KOPT-K1 (cell line): ENCODE results near the gene TIMMDC1.
"Not testable (repeated sequence)": the region's sequence is repeated elsewhere in the genome, so short reads cannot be mapped to it uniquely, and the experiment has no call there.

Experiments used
- H3K27ac ChIP-seq: fragments of 200-600 bp; sonication (generic); 2 replicates; pipeline ENCODE4 v1.5.1; 2016; ENCODE audit warnings: antibody characterized with exemption, mild to moderate bottlenecking, low read depth, low read length; ENCODE audit not compliant: poor library complexity, severe bottlenecking
- H3K36me3 ChIP-seq: fragments of 200-600 bp; sonication (generic); 2 replicates; pipeline ENCODE4 v1.5.1; 2017; ENCODE audit warnings: antibody characterized with exemption, mild to moderate bottlenecking, low read length, moderate library complexity; ENCODE audit not compliant: insufficient read depth
- H3K9me3 ChIP-seq: fragments of 200-600 bp; sonication (generic); 2 replicates; pipeline ENCODE4 v1.5.1; 2017; ENCODE audit warnings: antibody characterized with exemption, low read length, mild to moderate bottlenecking; ENCODE audit not compliant: insufficient read depth, poor library complexity, severe bottlenecking

Gene TIMMDC1

GRCh38 chr3:119557877-119558269 lies 59.5 kb downstream of the TIMMDC1 start:
- H3K27ac ChIP-seq: no peak overlapping the region
- no peaks in the 10 kb centered on the region for H3K36me3 ChIP-seq
- H3K9me3 ChIP-seq: no peaks in the 10 kb centered on the region

- Histone ChIP-seq H3K27ac (no peak overlapping the region), H3K36me3 (no peaks in the 10 kb centered on the region), H3K9me3 (no peaks in the 10 kb centered on the region)
These were observed 60.4 kb downstream of the TIMMDC1 start for GRCh38 chr3:119558626-119559317.

GRCh38 chr3:119559441-119559963 lies 61.2 kb downstream of the TIMMDC1 start, which contains the start of gene CD80:
CD80 (minus strand) TSS chr3:119559614; CDS start chr3:119557728, 1,886 bp downstream.
- Histone ChIP-seq H3K36me3 (no peaks in the 10 kb centered on the region), H3K27ac (no peak within 1 kb of the TSS), H3K9me3 (no peaks in the 10 kb centered on the region)

GRCh38 chr3:119560160-119560559 lies 61.8 kb downstream of the TIMMDC1 start:
- Histone ChIP-seq H3K27ac (no peak overlapping the region), H3K9me3 (no peaks in the 10 kb centered on the region), H3K36me3 (no peaks in the 10 kb centered on the region)

- no peak overlapping the region for H3K27ac ChIP-seq
- no peaks in the 10 kb centered on the region for H3K9me3 ChIP-seq
- no peaks in the 10 kb centered on the region for H3K36me3 ChIP-seq
These were observed 64.1 kb downstream of the TIMMDC1 start for GRCh38 chr3:119562307-119562961.

- not testable (repeated sequence) for H3K27ac ChIP-seq, H3K36me3 ChIP-seq, H3K9me3 ChIP-seq
These were observed 65.0 kb downstream of the TIMMDC1 start for GRCh38 chr3:119563334-119563733.

GRCh38 chr3:119569156-119569555 lies 70.8 kb downstream of the TIMMDC1 start:
- no peaks in the 10 kb centered on the region for H3K9me3 ChIP-seq
- H3K27ac ChIP-seq: no peak overlapping the region
- H3K36me3 ChIP-seq: no peaks in the 10 kb centered on the region

- H3K27ac ChIP-seq: no peak overlapping the region
- no peaks in the 10 kb centered on the region for H3K9me3 ChIP-seq
- H3K36me3 ChIP-seq: no peaks in the 10 kb centered on the region
These were observed 71.9 kb downstream of the TIMMDC1 start for GRCh38 chr3:119570229-119570628.

DNA sequence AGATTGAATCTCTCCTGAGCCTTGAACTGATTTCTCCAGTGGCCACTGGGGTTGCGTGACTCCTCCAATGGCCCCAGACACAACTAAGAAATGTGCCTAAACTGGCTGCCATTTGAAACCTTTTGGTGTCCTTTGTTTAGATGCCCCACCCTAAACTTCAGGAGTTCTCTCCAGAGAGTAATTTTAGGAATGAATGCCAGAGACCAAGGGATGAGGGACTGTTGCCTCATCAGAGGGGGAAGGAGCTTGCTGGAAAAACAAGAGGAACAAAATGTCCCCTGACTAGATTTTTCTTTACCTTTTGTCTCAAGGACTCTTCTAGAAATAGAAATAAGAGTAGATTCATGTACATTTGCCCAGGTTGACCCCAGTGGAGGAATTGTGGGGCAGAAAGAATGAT lies 72.9 kb downstream of the TIMMDC1 start:
- H3K9me3 ChIP-seq: no peaks in the 10 kb centered on the region
- H3K27ac ChIP-seq: no peak overlapping the region
- H3K36me3 ChIP-seq: no peaks in the 10 kb centered on the region

DNA sequence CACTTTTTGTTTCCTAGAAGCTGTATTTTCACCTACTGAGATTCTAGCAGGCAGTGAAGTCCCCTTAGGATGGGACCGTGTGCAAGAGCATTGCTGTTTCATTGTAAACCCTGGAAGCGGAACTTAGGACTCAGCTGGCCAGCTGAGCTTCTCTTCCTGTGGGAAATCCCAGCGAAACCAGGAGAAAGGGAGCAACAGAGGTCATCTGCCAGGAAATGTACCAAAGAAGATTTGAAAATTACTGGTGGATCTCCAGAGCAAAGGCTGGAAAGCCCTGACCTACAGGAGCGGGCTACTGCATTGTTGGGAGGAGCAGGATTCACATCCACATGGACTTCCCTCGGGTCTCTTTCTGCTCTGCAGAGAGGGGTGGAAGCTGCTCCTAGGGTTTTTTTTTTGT lies 73.3 kb downstream of the TIMMDC1 start:
- no peak overlapping the region for H3K27ac ChIP-seq
- no peaks in the 10 kb centered on the region for H3K36me3 ChIP-seq
- H3K9me3 ChIP-seq: no peaks in the 10 kb centered on the region
